GM18498 (cell line): ENCODE measurements around the gene EFCAB3.
"Not testable (repeated sequence)": the region's sequence is repeated elsewhere in the genome, so short reads cannot be mapped to it uniquely, and the experiment has no call there.

Source experiments
- ATAC-seq: cut with Tn5 transposase; IDR thresholded peaks from one replicate; pipeline ENCODE4 v1.9.1; 2021; ENCODE audit warnings: mild to moderate bottlenecking, moderate library complexity; ENCODE audit not compliant: unreplicated experiment

Gene EFCAB3

DNA sequence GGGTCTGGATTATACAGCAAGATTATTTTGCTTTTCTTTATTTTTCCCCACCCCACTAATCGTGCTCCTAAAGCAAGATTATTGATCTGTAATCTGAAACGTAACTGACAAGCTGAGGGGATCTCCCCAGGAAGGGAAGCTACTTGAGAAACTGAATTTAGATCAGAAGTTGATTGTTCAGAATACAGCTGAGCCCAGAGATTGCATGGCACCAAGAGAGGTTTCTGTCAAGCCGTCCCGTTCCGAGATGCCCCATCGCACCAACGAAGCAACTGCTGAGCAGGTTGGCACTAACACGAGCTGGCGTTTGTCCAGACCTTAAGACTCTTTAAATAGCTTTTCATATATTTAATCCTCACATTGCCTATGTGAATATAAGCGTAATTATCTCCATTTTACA, 78.1 kb downstream of the EFCAB3 start:
- ATAC-seq, result not testable (repeated sequence)

DNA sequence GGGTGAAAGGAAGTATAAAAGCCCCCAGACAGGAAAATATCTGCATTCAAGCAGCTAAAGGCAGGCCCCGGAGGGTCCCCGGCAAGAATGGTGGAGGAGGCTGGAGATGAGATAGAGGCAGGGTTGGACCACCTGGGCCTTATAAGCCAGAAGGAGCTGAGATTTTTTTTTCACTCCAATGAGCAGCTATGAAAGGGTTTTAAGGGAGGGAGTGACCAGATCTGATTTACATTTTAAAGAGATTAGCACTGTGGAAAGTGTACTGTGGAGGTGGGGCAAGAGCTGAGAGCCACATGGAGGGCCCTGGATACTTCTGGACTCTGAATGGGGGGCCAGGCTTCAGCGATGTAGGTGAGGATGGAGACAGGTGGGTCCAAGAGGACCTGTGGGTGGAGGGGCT, 84.1 kb downstream of the EFCAB3 start:
- ATAC-seq, result not testable (repeated sequence)

DNA sequence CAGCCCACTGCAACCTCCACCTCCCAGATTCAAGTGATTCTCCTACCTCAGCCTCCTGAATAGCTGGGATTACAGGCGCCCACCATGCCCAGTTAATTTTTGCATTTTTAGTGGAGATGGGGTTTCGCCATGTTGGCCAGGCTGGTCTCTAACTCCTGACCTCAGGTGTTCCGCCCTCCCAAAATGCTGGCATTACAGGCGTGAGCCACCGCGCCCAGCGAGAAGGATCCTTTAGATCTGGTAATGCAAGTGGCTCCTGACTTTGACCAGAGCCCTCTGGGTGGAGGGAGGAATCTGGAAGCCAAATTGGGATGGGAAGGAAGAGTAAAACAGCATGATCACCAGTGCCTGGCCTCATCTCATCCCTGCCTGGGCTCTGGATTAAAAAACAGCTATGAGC, 84.9 kb downstream of the EFCAB3 start:
- ATAC-seq, result not testable (repeated sequence)
